Activated T-cell treated with anti-CD3 and anti-CD28 coated beads, Interleukin-2, amount 50 U/mL, for 48 hours (primary cell): ENCODE measurements around the gene TNFRSF6B.

ENCODE experiments used
- DNase-seq, 2 experiments: peaks; one replicate each; pipeline ENCODE4 v3.0.0-alpha.2; 2020

The TNFRSF6B gene

DNA sequence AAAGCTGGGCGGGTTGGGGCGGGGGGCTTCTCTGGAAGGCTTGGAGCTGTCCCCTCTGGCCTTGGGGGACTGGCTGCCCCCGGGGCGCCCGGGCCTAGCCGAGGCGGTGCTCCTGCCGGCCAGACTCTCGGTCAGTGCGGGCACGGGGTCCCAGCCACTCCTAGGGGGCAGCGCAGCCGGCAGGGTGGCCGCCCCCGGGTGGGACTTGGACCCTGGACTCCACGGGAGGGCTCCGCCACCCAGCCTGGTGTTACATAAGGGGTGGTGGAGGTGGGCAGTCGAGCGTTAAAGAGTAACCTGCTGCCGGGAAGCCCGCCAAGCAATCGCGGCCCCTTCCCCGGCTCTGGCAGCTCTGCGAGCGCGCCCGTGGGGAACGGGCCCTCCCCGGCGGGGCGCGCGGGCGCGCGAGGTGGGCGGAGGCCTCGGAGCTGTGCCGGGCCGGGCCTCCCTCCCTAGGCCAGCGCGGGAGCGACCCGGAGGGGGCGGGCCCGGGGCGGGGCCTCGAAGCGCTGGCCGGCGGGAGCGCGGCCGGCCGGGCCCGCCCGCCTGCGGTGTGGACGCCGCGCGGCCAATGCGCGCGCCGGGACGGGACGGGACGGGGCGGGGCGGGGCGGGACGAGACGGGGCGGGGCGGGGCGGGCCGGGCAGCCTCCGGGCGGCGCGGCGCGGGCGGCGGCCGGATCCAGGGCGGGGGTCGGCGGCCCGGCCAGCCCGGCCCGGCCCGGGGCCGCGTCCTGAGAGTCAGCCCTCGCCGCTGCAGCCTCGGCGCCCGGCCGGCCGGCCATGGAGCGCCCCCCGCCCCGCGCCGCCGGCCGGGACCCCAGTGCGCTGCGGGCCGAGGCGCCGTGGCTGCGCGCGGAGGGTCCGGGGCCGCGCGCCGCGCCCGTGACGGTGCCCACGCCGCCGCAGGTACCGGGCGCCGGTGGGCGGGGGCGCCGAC, 42.9 kb downstream of the TNFRSF6B start, which contains the start of gene SLC2A4RG:
Gene SLC2A4RG, plus strand, starts transcription at position 647 of the 940 bp plus-strand sequence. Its CDS starts 137 bp downstream, at position 784.
- peak; percentile 67 to 76 for DNase-seq

DNA sequence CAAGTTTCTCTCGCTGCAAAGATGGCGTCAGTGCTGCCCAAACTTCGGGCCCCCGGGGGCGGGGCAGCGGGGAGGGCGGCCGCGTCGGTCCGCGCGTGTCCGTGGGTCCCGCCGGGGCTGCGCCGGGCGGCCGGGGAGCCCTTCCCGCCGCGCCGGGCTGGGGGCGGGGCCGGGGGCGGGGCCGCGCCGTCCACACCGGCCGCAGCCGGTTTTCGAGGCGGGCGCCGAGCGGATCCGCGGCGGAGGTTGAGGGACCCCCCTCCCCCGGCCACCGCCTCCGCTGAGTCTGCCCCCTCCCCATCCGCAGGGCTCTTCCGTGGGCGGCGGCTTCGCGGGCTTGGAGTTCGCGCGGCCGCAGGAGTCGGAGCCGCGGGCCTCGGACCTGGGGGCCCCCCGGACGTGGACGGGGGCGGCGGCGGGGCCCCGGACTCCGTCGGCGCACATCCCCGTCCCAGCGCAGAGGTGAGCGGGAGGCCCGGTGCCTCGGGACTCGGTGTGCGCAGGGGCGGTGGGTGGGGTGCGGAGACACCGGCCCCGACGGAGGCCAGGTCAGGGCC, 43.7 kb downstream of the TNFRSF6B start:
- peak; percentile 48 to 57 for DNase-seq

DNA sequence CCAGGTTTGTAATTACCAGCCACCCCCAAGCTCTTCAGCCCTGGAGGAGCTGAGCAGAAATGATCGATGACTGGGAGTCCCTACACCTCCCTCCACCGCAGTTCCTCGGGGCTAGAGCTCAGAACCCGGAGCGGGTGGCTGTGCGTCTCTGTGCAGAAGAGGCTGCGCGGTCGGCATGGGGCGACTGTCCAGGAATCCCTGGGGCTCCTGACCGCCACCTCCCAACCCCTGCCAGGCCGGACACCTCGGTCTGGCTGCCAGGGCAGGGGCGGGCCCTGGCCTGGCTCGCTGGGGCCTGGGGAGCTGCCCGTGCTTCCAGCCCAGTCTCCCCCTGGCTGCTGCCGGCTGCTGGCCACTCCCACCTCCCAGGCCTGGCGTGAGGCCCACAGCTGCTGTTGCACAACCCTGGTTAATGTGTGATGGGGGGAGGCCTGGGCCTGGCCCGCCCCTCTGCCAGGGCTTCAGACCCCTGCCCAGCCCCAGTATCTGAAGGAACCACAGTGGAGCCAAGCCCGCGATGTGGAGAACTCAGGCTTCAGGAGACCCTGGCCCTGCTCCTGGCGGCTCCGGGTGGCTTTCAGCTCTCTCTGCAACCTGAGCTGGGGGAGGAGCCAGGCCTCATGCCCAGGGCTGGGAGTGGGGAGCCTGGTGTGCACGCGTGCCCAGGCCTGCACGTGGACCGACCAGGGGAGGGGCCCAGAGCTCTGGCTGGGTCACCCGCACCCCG, 44.3 kb downstream of the TNFRSF6B start:
- peak; percentile 56 to 62 for DNase-seq

DNA sequence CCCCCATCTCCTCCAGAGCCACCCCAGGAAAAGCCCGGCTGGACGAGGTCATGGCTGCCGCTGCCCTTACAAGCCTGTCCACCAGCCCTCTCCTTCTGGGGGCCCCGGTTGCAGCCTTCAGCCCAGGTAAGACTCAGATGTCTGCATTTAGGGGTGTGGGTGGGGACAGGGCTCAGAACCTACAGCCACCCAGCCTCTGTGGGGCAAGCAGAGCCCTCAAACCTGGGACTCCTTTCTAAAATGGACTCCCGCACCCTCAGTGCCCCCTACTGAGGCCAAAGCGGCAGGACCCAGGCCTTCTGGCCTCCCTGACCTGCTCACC, 44.9 kb downstream of the TNFRSF6B start:
- DNase-seq: no peak

DNA sequence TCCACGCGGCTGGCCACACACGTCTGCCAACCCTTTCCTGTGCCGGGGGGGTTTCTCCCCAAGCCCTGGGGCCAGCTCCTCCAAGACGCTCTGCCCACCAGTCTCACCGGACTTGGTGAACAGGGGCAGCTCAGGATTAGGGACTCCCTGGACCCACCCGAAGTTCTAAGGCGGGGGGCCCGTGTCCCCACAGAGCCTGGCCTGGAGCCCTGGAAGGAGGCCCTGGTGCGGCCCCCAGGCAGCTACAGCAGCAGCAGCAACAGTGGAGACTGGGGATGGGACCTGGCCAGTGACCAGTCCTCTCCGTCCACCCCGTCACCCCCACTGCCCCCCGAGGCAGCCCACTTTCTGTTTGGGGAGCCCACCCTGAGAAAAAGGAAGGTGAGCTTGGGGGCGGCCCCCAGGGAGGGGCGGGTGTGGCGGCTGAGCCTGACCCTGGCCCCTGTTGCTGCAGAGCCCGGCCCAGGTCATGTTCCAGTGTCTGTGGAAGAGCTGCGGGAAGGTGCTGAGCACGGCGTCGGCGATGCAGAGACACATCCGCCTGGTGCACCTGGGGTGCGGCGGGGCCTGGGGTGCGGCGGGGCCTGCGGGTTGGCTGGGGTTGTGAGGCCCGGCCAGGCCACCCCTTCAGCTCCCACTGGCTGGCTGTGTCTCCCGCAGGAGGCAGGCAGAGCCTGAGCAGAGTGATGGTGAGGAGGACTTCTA, 45.4 kb downstream of the TNFRSF6B start:
- peak in 1 of 2 experiments; percentile 11 for DNase-seq

DNA sequence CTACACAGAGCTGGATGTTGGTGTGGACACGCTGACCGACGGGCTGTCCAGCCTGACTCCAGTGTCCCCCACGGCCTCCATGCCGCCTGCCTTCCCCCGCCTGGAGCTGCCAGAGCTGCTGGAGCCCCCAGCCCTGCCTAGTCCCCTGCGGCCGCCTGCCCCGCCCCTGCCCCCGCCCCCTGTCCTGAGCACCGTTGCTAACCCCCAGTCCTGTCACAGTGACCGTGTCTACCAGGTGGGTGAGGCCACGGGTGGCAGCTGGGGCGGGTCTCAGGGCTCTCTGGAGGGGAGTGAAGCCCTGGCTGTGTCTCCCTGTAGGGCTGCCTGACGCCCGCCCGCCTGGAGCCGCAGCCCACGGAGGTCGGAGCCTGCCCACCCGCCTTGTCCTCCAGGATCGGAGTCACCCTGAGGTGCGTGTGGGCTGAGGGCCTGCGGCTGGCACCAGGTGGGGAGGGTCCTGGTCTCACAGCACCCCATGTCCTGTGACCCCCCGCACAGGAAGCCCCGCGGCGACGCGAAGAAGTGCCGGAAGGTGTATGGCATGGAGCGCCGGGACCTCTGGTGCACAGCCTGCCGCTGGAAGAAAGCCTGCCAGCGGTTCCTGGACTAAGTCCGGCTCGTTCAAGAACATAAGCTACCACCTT, 46.1 kb downstream of the TNFRSF6B start:
- peak in 1 of 2 experiments; percentile 10 for DNase-seq

DNA sequence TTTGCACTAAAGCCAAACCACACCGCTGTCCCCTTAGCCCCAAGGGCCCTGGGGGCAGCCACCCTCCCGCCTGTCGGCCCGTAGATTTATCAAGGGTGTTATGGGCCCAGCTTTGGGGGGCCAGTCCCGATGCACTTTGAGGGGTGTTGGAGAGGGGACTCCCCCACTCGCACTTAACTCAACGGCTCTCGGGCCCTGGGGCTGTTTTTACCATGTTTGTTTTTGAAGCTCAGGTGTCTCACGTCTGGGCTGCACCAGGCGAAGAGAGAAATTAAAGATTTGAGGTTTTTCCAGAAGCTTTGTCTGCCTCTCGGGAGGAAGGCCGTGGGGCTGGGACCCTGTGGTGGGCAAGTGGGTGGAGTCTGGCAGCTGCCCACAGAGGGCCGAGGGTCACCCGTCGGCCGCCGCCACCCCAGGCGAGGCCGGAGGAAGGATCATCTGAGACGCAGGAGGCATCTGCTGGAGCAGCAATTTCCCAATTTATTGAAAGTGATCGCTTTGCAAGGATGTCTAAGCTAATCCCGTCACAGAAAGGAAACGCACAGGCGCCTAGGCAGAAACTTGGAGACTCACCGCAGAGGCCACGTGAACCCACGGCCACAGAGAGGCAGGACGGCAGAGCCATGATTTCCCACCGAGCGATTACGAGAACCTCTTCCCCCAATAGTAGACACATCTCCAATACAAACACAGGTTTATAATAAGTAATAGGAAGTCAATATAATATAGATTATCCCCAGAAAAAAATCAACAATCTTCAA, 46.9 kb downstream of the TNFRSF6B start:
- DNase-seq: no peak

DNA sequence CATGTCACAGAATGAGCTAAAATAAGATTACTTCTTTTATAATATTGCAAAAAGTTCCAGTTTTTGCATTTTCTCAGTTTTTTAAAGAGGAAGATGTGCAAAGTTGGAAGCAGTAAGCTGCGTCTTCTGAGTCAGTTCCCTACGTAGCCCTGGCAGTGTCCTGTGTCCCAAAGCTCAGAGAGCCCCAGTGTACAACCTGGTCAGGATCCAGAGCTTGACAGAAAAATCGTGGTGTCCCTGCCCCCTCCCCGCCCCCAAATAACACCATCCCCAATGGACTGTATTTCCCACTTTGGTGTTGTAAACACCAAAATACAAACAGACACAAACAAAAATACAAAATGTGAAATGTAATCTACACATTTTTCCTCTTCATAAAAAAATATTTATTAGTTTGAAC, 47.7 kb downstream of the TNFRSF6B start:
- DNase-seq: no peak

DNA sequence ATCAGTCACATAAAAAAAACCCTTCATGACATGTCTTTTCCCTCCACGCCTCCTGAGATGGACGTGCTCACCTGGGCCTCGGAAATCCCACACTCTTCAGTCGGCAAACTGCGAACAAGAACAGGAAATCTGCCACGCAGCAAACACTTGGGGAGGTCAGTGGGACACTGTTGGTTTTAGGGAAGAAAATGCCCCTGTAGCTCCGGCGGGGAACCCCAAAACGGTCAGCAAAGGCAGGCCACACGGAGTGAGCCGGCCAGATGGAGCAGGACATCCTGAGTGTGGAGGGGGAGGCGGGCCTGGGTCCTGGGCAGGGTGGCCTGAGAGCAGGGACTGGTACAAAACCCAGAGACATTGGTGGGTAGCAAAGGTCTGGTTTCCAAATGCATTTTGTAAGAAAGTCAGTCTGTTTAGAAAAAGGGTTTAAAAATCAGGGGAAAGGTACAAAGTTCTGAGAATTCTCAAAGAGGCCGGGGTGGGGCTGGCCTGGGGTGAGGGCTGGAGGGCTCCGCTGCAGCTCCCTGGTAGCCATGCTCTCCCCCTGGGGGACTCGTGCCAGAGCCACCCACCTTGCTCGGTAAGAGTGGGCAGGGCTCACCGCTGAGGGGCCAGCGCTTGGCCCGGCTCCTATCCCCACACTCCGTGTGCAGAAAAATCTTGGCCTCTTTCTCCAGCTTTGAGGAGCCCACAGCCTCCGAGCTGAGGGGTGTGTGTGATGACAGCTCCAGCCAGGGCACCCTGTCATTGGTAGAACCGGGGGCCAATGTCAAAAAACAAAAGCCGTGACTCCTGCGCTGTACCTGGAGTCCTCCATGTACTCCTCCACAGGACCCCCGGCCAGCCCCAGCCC, 48.3 kb downstream of the TNFRSF6B start:
- no peak for DNase-seq

DNA sequence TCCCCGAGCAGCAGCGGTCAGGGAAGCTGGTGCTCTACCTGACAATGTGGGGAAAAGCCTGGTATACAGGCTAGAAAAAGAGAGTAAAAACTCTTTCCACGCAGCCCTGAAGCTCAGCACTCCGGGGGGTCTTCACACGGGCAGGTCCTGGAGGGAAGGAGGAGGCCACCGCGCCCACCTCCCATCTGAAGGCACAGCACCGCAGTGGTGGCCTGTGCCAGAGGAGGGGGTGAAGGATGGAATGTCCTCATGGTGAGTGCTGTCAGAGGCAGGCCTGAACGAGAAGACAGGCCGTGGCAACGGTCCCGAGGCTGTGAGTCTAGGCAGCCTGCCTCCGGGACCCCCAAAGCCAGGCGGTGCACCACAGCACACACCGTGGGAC, 49.0 kb downstream of the TNFRSF6B start:
- no peak for DNase-seq

DNA sequence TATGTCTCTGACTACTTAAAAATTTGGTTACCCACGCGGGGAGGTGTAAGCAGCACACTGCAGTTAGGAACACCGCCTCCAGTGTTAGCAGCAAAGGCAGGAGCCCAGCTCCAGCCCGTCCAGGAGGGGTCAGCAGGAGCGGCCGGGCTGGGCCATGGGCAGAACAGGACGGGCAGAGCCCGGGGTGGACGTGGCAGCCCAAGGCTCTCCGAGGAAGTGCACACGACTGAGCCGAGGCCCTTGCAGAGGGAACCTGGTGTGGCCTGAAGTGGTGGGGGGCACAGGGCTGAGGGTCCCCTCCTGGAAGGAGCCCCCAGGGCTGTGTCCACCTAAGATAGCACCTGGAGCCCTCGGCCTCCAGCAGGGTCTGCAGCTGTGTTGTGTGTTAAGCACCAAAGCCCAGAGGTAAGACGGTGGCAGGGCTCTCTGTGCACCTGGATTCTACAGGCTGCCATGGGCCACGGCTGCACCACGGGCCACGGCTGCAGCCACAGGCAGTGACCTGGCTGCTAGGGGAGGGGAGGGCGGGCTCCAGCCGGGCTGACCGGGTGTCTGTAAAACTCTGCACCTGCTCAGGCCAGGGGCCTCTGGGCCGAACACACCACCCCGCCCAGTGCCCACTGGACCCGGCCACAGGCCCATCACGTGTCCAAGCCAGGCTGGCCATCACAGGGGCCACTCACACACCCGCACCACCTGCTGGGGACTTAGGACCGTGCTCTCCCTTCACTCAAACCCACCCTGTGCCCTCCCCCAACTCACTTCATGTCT, 49.7 kb downstream of the TNFRSF6B start:
- no peak for DNase-seq

DNA sequence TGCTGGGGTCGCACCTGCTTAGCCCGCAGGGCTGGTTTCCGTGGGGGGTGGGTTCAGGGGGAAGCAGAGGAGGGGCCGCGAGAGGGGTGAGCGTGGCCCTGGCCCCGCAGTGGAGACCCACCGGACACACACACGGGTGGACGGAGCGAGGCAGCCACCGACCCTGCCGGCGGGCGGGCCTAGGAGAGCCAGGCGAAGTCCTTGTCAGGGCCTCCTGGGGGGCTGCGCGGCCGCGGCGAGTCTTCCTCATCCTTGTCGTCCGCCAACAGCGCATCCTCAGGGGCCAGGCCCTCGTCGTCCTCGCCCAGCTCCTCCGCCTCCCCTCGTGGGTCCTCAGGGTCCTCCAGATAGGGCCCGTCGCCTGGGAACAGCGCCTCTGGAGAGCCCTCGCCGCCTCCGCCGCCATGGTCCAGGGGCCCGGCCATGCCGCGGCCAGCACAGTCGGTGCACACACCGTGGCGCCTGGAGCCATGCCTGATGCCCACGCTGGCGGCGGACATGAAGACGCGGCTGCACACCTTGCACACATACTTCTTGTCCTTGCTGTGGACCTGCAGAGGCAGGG, 50.4 kb downstream of the TNFRSF6B start:
- no peak for DNase-seq

DNA sequence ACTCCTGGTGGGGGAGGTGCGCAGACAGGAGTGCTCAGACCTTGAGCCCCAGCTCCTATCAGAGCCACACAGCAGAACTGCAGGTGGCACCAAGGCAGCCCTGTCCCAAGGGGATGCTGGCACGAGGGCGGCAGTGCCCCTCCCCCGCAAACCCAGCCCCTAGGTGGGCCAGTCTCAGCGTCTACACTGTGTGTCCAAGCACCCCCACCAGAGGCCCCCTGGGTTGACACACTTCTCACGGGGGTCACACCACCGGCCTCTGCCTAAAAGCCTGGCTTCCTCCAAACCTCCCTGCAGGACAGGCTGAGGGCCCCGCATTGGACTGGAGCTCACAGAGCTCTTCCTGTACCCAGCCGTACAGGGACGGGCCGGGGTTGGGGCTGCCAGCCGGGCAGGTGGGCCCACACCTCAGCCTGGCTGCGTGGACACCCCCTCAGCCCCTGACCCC, 51.2 kb downstream of the TNFRSF6B start:
- no peak for DNase-seq
